NT2/D1 (cell line): Measurements from ENCODE around the gene ARFGAP2.

Experiments
- SUZ12 ChIP-seq: IDR thresholded peaks from 2 replicates; pipeline ENCODE4 v1.6.1; 2011; ENCODE audit not compliant: insufficient read length, insufficient read depth; ENCODE audit errors: extremely low read depth
- ZNF274 ChIP-seq: IDR thresholded peaks from 2 replicates; pipeline ENCODE4 v1.6.1; 2011; ENCODE audit warnings: mild to moderate bottlenecking, low read depth, low read length

DNA sequence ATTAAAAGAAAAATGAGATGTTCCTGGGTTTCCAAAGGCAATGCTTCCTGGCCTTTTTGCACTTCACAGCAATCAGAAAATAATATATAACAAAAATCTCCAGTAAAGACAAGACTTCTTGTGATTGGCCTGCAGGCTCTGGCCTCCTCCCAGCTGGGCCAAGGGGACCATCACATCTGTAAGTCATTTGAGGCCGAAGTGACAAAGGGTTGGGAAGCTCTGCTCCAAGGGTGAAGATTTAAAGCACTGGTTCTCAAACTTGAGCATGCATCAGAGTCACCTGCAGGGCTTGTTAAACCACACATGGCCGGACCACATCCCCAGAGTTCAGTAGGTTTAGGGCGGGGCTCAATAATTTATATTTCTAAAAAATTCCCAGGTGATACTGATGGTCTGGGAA is 32.1 kb downstream of the ARFGAP2 start:
- TF ChIP-seq SUZ12 (no peak), ZNF274 (no peak)
